Hepatocyte (in vitro differentiated cells): ENCODE measurements around the gene LDHAL6B. TPM values are rescaled to one million over a fixed set of nuclear protein-coding genes. Genes with fewer than 3 reads are reported as not detected.

Source experiments
- DNase-seq: peaks from one replicate; pipeline ENCODE4 v3.0.0-alpha.2; 2016; ENCODE audit warnings: low spot score
- H2AFZ ChIP-seq: fragments of 200-600 bp; sonication (generic); 2 replicates; pipeline ENCODE4 v1.6.0; 2016; ENCODE audit warnings: antibody characterized with exemption, mild to moderate bottlenecking
- H3K27ac ChIP-seq: fragments of 200-600 bp; sonication (generic); 2 replicates; pipeline ENCODE4 v1.5.1; 2016; ENCODE audit warnings: mild to moderate bottlenecking
- H3K27me3 ChIP-seq: fragments of 200-600 bp; sonication (generic); 2 replicates; pipeline ENCODE4 v1.6.1; 2016
- H3K36me3 ChIP-seq: fragments of 200-600 bp; sonication (generic); replicated peaks from 2 replicates; pipeline ENCODE4 v1.5.1; 2016; ENCODE audit warnings: low read depth; ENCODE audit not compliant: insufficient read depth
- H3K4me1 ChIP-seq: fragments of 200-600 bp; sonication (generic); 2 replicates; pipeline ENCODE4 v1.5.1; 2016; ENCODE audit warnings: mild to moderate bottlenecking, moderate library complexity; ENCODE audit not compliant: insufficient read depth
- H3K4me2 ChIP-seq: fragments of 200-600 bp; sonication (generic); 2 replicates; pipeline ENCODE4 v1.6.0; 2016
- H3K4me3 ChIP-seq: fragments of 200-600 bp; sonication (generic); 2 replicates; pipeline ENCODE4 v1.5.1; 2016; ENCODE audit warnings: mild to moderate bottlenecking
- H3K79me2 ChIP-seq: fragments of 200-600 bp; sonication (generic); 2 replicates; pipeline ENCODE4 v1.6.0; 2017; ENCODE audit warnings: mild to moderate bottlenecking
- H3K9me2 ChIP-seq: fragments of 200-600 bp; sonication (generic); replicated peaks from 2 replicates; pipeline ENCODE4 v1.6.0; 2017; ENCODE audit warnings: mild to moderate bottlenecking; ENCODE audit not compliant: insufficient read depth
- H3K9me3 ChIP-seq: fragments of 200-600 bp; sonication (generic); 2 replicates; pipeline ENCODE4 v1.5.1; 2016; ENCODE audit warnings: low read depth, mild to moderate bottlenecking
- H4K20me1 ChIP-seq: fragments of 200-600 bp; sonication (generic); 2 replicates; pipeline ENCODE4 v1.6.0; 2016; ENCODE audit warnings: mild to moderate bottlenecking; ENCODE audit not compliant: insufficient read depth, poor library complexity, severe bottlenecking
- CTCF ChIP-seq: fragments of 200-600 bp; sonication (generic); IDR thresholded peaks from 2 replicates; pipeline ENCODE4 v1.5.1; 2016; ENCODE audit warnings: antibody characterized with exemption, mild to moderate bottlenecking; ENCODE audit not compliant: poor library complexity
- EZH2 ChIP-seq: fragments of 200-600 bp; sonication (generic); IDR thresholded peaks from 2 replicates; pipeline ENCODE4 v1.6.1; 2016; ENCODE audit warnings: antibody characterized with exemption, mild to moderate bottlenecking, borderline replicate concordance
- EZH2phosphoT487 ChIP-seq: fragments of 200-600 bp; sonication (generic); IDR thresholded peaks from one replicate; pipeline ENCODE4 v1.6.1; 2018; ENCODE audit warnings: antibody characterized with exemption, mild to moderate bottlenecking, low read depth, moderate library complexity; ENCODE audit not compliant: unreplicated experiment, severe bottlenecking
- WGBS: methylation state at CpG from one replicate; pipeline ENCODE4 v1.1.6; 2016; ENCODE audit warnings: low lambda C conversion rate; ENCODE audit errors: missing lambda C conversion rate; 5-methylcytosine and 5-hydroxymethylcytosine counted together
- polyA plus RNA-seq: library from polyadenylated mRNA; unstranded; fragments of >200 nt; fragmentation: Nextera tagmentation; extraction: Ambion mirVana; gene quantifications from 2 replicates; pipeline ENCODE4 v1.2.1, GENCODE V29; 2016
- total RNA-seq: library from RNA; depleted of rRNA; stranded (reverse); fragments of >200 nt; gene quantifications from 2 replicates; pipeline ENCODE4 v1.2.3, GENCODE V29; 2014

Gene LDHAL6B
- total and polyA plus RNA-seq, 2 experiments from 2014 or later = 0.17 TPM; not detected in 1

GRCh38 chr15:59217876-59218498 lies 11.3 kb downstream of the LDHAL6B start:
- Histone ChIP-seq H3K4me3 (no peak overlapping the region), H3K36me3 (no peaks in the 10 kb centered on the region), H3K27ac (no peak overlapping the region), H3K79me2 (no peaks in the 10 kb centered on the region), H3K4me1 (no peaks in the 10 kb centered on the region), H2AFZ (no peak overlapping the region), H3K4me2 (no peak overlapping the region), H3K9me3 (no peaks in the 10 kb centered on the region), H3K27me3 (no peaks in the 10 kb centered on the region), H4K20me1 (no peaks in the 10 kb centered on the region), H3K9me2 (no peaks in the 10 kb centered on the region)
- no peak for DNase-seq
- WGBS = 97% methylated on average over 14 of the region's 14 CpGs
- TF ChIP-seq CTCF = no peak
- no peak for TF ChIP-seq EZH2phosphoT487
- no peak for TF ChIP-seq EZH2

- Histone ChIP-seq H3K9me3 (no peaks in the 10 kb centered on the region), H3K4me2 (no peak overlapping the region), H3K4me3 (no peak overlapping the region), H2AFZ (no peak overlapping the region), H3K27ac (no peak overlapping the region), H4K20me1 (no peaks in the 10 kb centered on the region), H3K79me2 (no peaks in the 10 kb centered on the region), H3K4me1 (no peaks in the 10 kb centered on the region), H3K36me3 (no peaks in the 10 kb centered on the region), H3K9me2 (no peaks in the 10 kb centered on the region), H3K27me3 (no peaks in the 10 kb centered on the region)
- no peak for DNase-seq
- 91% methylated on average over 3 of the region's 3 CpGs for WGBS
- TF ChIP-seq EZH2phosphoT487 (no peak), CTCF (no peak), EZH2 (no peak)
Measured at GRCh38 chr15:59218710-59219109, 12.1 kb downstream of the LDHAL6B start.

GRCh38 chr15:59221511-59222505 lies 15.2 kb downstream of the LDHAL6B start:
- H3K9me3 ChIP-seq = no peaks in the 10 kb centered on the region
- H2AFZ ChIP-seq = no peak overlapping the region

More at GRCh38 chr15:59221511-59222505, 15.2 kb downstream of the LDHAL6B start:
- Histone ChIP-seq H3K27me3 (no peaks in the 10 kb centered on the region), H4K20me1 (no peaks in the 10 kb centered on the region), H3K9me2 (no peaks in the 10 kb centered on the region), H3K4me3 (no peak overlapping the region), H3K27ac (no peak overlapping the region), H3K4me1 (no peaks in the 10 kb centered on the region), H3K79me2 (no peaks in the 10 kb centered on the region), H3K4me2 (no peak overlapping the region), H3K36me3 (no peaks in the 10 kb centered on the region)
- 93% methylated on average over 5 of the region's 5 CpGs for WGBS
- TF ChIP-seq EZH2phosphoT487 (no peak), EZH2 (no peak), CTCF (no peak)
- no peak for DNase-seq
